Measurements from ENCODE around the gene OXSR1. TPM values are rescaled to one million over a fixed set of nuclear protein-coding genes. Genes with fewer than 3 reads are reported as not detected.

OXSR1 gene
- total RNA-seq, 1 donor from 2014 or later: 22.9 TPM

DNA sequence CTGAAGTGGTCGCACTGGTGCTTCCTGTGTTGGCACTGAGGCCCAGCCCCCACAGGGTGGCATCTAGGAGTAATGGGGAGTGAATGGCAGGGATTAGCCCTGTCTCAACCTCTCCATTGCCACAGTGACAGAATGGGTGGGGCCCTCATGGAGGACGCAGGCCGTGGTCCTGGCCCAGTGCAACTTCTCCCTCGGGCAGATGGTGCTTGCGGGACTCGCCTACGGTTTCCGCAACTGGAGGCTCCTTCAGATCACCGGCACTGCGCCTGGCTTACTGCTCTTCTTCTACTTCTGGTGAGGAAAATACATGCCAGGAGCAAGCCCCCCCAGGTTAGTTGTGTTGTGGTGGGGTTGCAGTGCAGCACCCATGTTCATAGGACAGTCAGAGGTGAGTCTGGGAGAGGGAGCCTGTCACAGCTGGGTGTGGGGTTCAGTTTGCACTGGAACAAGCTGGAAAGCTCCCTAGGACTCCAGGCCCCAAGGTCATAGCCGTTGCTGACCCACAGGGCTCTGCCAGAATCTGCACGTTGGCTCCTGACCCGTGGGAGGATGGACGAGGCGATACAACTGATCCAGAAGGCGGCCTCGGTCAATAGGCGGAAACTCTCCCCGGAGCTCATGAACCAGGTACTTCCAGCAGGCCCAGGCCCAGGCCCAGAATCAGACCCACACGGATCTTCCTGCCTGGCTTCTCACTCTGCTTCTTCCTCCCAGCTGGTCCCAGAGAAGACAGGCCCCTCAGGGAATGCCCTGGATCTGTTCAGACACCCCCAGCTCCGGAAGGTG is 109.7 kb downstream of the OXSR1 start:
- Histone ChIP-seq H3K9me3 (replicated peaks) (no peaks in the 10 kb centered on the region), H3K36me3 (no peaks in the 10 kb centered on the region), H3K4me1 (peaks cover 3% of the 10 kb centered on the region), H3K4me3 (no peak overlapping the region), H3K27me3 (ENCODE audit: low read depth) (no peaks in the 10 kb centered on the region), H3K27ac (replicated peaks) (no peak overlapping the region)
- no peak for DNase-seq
- TF ChIP-seq, protein P1, sequence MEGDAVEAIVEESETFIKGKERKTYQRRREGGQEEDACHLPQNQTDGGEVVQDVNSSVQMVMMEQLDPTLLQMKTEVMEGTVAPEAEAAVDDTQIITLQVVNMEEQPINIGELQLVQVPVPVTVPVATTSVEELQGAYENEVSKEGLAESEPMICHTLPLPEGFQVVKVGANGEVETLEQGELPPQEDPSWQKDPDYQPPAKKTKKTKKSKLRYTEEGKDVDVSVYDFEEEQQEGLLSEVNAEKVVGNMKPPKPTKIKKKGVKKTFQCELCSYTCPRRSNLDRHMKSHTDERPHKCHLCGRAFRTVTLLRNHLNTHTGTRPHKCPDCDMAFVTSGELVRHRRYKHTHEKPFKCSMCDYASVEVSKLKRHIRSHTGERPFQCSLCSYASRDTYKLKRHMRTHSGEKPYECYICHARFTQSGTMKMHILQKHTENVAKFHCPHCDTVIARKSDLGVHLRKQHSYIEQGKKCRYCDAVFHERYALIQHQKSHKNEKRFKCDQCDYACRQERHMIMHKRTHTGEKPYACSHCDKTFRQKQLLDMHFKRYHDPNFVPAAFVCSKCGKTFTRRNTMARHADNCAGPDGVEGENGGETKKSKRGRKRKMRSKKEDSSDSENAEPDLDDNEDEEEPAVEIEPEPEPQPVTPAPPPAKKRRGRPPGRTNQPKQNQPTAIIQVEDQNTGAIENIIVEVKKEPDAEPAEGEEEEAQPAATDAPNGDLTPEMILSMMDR (IDR thresholded peaks at IDR 0.05; ENCODE audit: borderline replicate concordance): no peak
- intact Hi-C loops (cut with micrococcal nuclease): no loop called here

DNA sequence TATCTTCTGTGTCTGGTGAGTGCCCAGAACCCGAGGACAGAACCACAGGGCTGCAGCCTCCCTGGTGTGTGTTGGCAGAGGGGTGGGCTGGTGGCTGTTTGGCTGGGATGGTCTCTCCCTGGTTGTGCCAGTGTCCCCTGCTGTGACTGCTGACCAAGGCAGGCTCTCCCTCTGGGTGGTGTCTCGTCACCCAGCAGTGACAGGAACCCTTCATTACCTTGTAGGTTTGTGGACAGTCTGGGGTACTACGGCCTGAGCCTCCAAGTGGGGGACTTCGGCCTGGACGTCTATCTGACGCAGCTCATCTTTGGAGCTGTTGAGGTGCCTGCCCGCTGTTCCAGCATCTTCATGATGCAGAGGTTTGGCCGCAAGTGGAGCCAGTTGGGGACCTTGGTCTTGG is 110.3 kb downstream of the OXSR1 start:
- Histone ChIP-seq H3K4me1 (peaks cover 3% of the 10 kb centered on the region), H3K27ac (replicated peaks) (no peak overlapping the region), H3K36me3 (no peaks in the 10 kb centered on the region), H3K27me3 (ENCODE audit: low read depth) (no peaks in the 10 kb centered on the region), H3K9me3 (replicated peaks) (no peaks in the 10 kb centered on the region), H3K4me3 (no peak overlapping the region)
- intact Hi-C loops (cut with micrococcal nuclease): no loop called here
- TF ChIP-seq, protein P1 (IDR thresholded peaks at IDR 0.05; ENCODE audit: borderline replicate concordance): no peak
- DNase-seq: no peak

DNA sequence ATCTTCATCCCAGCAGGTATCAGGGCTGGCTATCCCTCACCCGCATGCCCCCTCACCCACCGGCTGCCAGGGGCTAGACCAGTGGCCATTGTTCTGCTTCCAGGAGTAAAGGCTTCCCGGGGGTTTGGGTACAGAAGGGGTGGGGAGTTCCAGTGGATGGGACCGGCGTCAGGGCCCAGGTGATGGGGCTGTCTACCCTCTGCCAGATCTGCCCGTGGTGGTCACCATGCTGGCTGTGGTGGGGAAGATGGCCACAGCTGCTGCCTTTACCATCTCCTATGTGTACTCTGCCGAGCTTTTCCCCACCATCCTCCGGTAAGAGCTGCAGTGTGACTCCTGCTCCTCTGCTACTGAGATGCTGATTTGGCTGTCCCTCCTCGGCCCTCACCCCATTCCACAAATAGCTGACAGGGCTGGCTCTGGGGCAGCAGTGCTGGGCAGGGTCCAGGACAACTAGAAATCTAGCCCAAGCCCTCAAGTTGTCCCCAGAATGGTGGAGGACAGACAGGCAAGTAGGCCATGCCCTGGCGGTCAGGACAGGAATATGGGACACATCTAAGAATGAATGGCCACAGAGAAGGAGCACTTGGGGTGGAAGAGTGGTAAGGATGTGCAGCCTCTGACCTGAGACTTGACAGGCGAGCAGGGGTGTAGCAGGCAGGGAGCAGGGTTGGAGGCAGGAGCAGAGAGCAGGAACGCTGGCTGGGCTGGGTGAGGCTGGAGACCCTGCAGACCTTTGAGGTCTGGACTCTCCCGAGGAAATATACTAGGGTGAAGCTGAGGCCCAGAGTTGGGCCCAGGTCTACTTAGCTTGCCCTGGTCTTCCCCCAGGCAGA is 111.0 kb downstream of the OXSR1 start:
- no peak for DNase-seq
- Histone ChIP-seq H3K27me3 (ENCODE audit: low read depth) (no peaks in the 10 kb centered on the region), H3K9me3 (replicated peaks) (no peaks in the 10 kb centered on the region), H3K4me1 (peaks cover 3% of the 10 kb centered on the region), H3K27ac (replicated peaks) (no peak overlapping the region), H3K4me3 (no peak overlapping the region), H3K36me3 (no peaks in the 10 kb centered on the region)
- intact Hi-C loops (cut with micrococcal nuclease): no loop called here
- TF ChIP-seq, protein P1 (IDR thresholded peaks at IDR 0.05; ENCODE audit: borderline replicate concordance): no peak

DNA sequence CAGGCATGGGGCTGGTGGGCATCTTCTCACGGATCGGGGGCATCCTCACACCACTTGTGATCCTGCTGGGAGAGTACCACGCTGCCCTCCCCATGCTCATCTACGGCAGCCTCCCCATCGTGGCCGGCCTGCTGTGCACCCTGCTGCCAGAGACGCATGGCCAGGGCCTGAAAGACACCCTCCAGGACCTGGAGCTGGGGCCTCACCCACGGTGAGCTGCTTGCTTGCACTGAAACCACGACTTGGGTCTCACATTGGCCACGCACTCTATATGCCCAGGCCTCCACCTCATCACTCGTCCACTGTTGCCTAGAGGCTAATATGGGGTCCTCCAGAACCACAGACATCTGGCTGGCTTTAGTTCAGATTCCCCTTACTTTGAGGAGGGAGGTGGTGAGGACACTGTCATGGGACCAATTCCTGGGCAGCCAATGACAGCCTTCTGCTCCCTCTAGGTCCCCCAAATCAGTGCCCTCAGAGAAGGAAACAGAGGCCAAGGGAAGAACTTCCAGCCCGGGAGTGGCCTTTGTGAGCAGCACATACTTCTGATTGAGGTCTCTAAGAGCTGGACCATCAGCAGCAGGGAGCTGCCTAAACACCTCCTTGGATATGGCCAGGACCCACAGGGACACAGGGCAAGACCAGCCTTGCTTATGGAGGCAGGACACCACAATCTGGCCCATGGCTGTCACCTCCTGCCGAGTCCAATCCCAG is 111.7 kb downstream of the OXSR1 start:
- Histone ChIP-seq H3K9me3 (replicated peaks) (no peaks in the 10 kb centered on the region), H3K27me3 (ENCODE audit: low read depth) (no peaks in the 10 kb centered on the region), H3K36me3 (no peaks in the 10 kb centered on the region), H3K4me1 (peaks cover 3% of the 10 kb centered on the region), H3K27ac (replicated peaks) (no peak overlapping the region), H3K4me3 (no peak overlapping the region)
- TF ChIP-seq, protein P1 (IDR thresholded peaks at IDR 0.05; ENCODE audit: borderline replicate concordance): no peak
- no peak for DNase-seq
- intact Hi-C loops (cut with micrococcal nuclease): no loop called here

DNA sequence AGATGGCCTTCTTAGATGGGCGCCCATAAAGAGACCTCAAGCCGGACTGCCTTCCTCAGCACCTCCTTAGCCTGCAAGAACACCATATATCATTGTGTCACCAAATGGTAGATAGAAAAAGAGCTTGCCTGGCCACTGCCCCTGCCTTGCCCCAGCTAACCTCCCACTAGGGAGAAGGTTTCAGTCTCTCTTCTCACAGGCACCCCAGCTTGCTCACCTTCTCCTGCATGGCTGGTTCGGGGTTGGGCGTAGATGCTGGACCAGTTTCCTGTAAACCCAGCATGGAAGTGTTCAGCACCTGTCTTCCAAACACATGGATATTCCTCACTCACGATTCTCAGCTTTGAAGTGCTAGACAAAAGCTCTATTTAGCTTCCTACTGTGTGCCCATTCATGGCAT is 113.5 kb downstream of the OXSR1 start:
- H3K9me3 ChIP-seq (replicated peaks): no peaks in the 10 kb centered on the region
- TF ChIP-seq, protein P1 (IDR thresholded peaks at IDR 0.05; ENCODE audit: borderline replicate concordance): no peak
- peaks cover 3% of the 10 kb centered on the region for H3K4me1 ChIP-seq
- no peak overlapping the region for H3K27ac ChIP-seq (replicated peaks)
- no peak overlapping the region for H3K4me3 ChIP-seq
- no peaks in the 10 kb centered on the region for H3K36me3 ChIP-seq
- H3K27me3 ChIP-seq (ENCODE audit: low read depth): no peaks in the 10 kb centered on the region
- intact Hi-C loops (cut with micrococcal nuclease): no loop called here
- DNase-seq: no peak
